Ascending aorta (tissue), 2 donors: ENCODE measurements around the gene RNGTT. TPM values are rescaled to one million over a fixed set of nuclear protein-coding genes. Genes with fewer than 3 reads are reported as not detected.

Experiments
- DNase-seq, 2 donors: peaks; one replicate each; pipeline ENCODE4 v3.0.0-alpha.2; 2019; ENCODE audit warnings: low spot score in 2 of 2
- H3K27ac ChIP-seq, 2 donors: fragments of 200-600 bp; sonication (generic); one replicate each; pipeline ENCODE4 v1.5.1; 2016 to 2017; ENCODE audit warnings: mild to moderate bottlenecking in 1 of 2
- H3K27me3 ChIP-seq: fragments of 200-600 bp; sonication (generic); one replicate; pipeline ENCODE4 v1.5.1; 2017
- H3K36me3 ChIP-seq, 2 donors: fragments of 200-600 bp; sonication (generic); one replicate each; pipeline ENCODE4 v1.5.1; 2016
- H3K4me1 ChIP-seq, 2 donors: fragments of 200-600 bp; sonication (generic); one replicate each; pipeline ENCODE4 v1.5.1; 2016 to 2017; ENCODE audit warnings: mild to moderate bottlenecking in 1 of 2
- H3K4me3 ChIP-seq, 2 donors: fragments of 200-600 bp; sonication (generic); one replicate each; pipeline ENCODE4 v1.5.1; 2016 to 2017; ENCODE audit warnings: mild to moderate bottlenecking in 1 of 2
- H3K9me3 ChIP-seq, 2 donors: fragments of 200-600 bp; sonication (generic); one replicate each; pipeline ENCODE4 v1.5.1; 2016
- intact Hi-C: fragments of 100-400 bp; cut with DNase I; formaldehyde crosslinking; loops from one replicate; pipeline ENCODE4 v1.15.1; 2023
- total RNA-seq: library from RNA; depleted of rRNA; stranded (reverse); fragments of >200 nt; gene quantifications from one replicate; pipeline ENCODE4 v1.1.0, GENCODE V29; 2016
- TF ChIP-seq, protein P1 (sequence below), 3 experiments: fragments of 200-600 bp in 2 of 3; fragments of 450-650 bp in 1 of 3; sonication (generic) in 2 of 3; IDR thresholded peaks; one replicate each; pipeline ENCODE4 v1.5.1; 2016 to 2019; ENCODE audit warnings: antibody characterized with exemption in 3 of 3, mild to moderate bottlenecking in 1 of 3, moderate library complexity in 1 of 3

RNGTT gene
- total RNA-seq, 1 donor from 2014 or later: 13.4 TPM

GRCh38 chr6:88965691-88966090, 2.3 kb upstream of the RNGTT start:
- no peaks in the 10 kb centered on the region for H3K36me3 ChIP-seq
- H3K9me3 ChIP-seq: no peaks in the 10 kb centered on the region
- no peak overlapping the region for H3K27ac ChIP-seq
- peaks cover 0 to 6% of the 10 kb centered on the region in 2 donors for H3K4me1 ChIP-seq
- no peak overlapping the region for H3K4me3 ChIP-seq
- no peaks in the 10 kb centered on the region for H3K27me3 ChIP-seq
- no peak for DNase-seq
- intact Hi-C loops: loop anchor here (10.0 kb wide), 1 partner anchor 1619 kb away; the partner anchor contains the start of gene MAP3K7
- TF ChIP-seq, protein P1, sequence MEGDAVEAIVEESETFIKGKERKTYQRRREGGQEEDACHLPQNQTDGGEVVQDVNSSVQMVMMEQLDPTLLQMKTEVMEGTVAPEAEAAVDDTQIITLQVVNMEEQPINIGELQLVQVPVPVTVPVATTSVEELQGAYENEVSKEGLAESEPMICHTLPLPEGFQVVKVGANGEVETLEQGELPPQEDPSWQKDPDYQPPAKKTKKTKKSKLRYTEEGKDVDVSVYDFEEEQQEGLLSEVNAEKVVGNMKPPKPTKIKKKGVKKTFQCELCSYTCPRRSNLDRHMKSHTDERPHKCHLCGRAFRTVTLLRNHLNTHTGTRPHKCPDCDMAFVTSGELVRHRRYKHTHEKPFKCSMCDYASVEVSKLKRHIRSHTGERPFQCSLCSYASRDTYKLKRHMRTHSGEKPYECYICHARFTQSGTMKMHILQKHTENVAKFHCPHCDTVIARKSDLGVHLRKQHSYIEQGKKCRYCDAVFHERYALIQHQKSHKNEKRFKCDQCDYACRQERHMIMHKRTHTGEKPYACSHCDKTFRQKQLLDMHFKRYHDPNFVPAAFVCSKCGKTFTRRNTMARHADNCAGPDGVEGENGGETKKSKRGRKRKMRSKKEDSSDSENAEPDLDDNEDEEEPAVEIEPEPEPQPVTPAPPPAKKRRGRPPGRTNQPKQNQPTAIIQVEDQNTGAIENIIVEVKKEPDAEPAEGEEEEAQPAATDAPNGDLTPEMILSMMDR (IDR thresholded peaks at IDR 0.05): no peak

DNA sequence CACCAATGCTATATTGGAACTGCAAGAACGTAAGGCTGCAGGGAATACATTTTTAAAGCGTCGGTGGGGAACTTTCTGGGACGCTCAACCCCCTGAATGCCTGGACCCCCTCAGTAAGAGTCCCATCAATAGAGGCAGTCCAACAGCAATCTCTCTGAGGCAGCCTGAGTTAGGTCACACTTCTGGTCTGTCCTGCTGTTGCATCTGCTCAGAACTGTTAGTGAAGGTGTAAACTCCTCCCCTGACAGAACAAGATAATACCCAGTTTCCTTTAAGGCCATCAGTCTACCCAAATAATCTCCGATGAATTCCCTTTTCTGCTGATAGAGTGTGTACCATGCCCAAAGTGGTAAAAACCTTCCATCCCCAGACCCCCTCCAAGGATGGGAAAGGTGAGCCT, 1.1 kb upstream of the RNGTT start:
- no peak overlapping the region for H3K27ac ChIP-seq
- no peaks in the 10 kb centered on the region for H3K27me3 ChIP-seq
- intact Hi-C loops: loop anchor here (5.0 to 10.0 kb wide), 3 partner anchors 388 to 1620 kb away; partner anchors contain the start of genes MAP3K7, MDN1 and UBE2J1
- H3K4me3 ChIP-seq: peak overlapping the region; percentile 89 to 93
- no peaks in the 10 kb centered on the region for H3K9me3 ChIP-seq
- H3K4me1 ChIP-seq: peaks cover 0 to 6% of the 10 kb centered on the region in 2 donors
- TF ChIP-seq, protein P1 (IDR thresholded peaks at IDR 0.05): no peak
- DNase-seq: no peak
- H3K36me3 ChIP-seq: no peaks in the 10 kb centered on the region

GRCh38 chr6:88958842-88959241, 4.6 kb downstream of the RNGTT start:
- peaks cover 6 to 9% of the 10 kb centered on the region in 2 donors for H3K9me3 ChIP-seq
- H3K27me3 ChIP-seq: no peaks in the 10 kb centered on the region
- H3K4me3 ChIP-seq: no peak overlapping the region
- no peaks in the 10 kb centered on the region for H3K36me3 ChIP-seq
- TF ChIP-seq, protein P1 (IDR thresholded peaks at IDR 0.05): no peak
- DNase-seq: no peak
- H3K27ac ChIP-seq: no peak overlapping the region
- H3K4me1 ChIP-seq: peaks cover 0 to 6% of the 10 kb centered on the region in 2 donors
- intact Hi-C loops: no loop called here

GRCh38 chr6:88953550-88954386, 9.7 kb downstream of the RNGTT start:
- no peaks in the 10 kb centered on the region for H3K27me3 ChIP-seq
- intact Hi-C loops: no loop called here
- DNase-seq: no peak
- H3K9me3 ChIP-seq: peaks cover 14 to 18% of the 10 kb centered on the region in 2 donors
- TF ChIP-seq, protein P1 (IDR thresholded peaks at IDR 0.05): no peak
- H3K4me1 ChIP-seq: no peaks in the 10 kb centered on the region
- H3K36me3 ChIP-seq: no peaks in the 10 kb centered on the region
- H3K4me3 ChIP-seq: no peak overlapping the region
- no peak overlapping the region for H3K27ac ChIP-seq

DNA sequence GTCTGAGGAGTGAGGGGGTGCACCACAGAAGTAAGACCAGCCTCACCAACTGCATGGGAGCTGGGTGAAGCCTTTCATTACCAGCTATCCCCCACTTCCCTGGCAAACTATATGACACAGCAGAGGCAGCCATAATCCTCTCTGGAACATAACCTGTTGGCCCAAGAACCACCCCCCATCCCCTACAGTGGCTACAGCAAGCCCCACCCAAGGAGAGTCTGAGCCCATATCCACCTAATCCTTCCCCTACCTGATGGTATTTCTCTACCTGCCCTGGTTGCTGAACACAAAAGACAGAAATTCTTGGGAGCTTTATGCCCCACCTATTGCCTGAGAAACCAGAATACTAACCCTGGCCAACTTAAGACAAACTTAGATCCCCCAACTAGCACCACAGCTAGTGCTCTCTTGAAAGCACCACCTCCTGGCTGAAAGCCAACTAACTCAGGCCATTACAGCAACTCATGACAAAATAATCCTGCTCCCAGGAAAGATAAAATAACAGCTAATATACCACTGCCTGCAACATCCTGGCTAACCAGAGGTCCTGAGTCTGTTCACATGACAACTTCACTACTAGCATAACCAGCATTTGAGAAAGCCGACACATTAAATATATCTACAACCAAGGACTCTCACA, 11.2 kb downstream of the RNGTT start:
- Histone ChIP-seq H3K27me3 (no peaks in the 10 kb centered on the region), H3K4me1 (no peaks in the 10 kb centered on the region), H3K9me3 (peaks cover 14 to 18% of the 10 kb centered on the region in 2 donors), H3K27ac (no peak overlapping the region), H3K4me3 (no peak overlapping the region), H3K36me3 (no peaks in the 10 kb centered on the region)
- intact Hi-C loops: no loop called here
- TF ChIP-seq, protein P1 (IDR thresholded peaks at IDR 0.05): no peak
- DNase-seq: no peak
